Prostate gland (tissue), 2 donors: Measurements from ENCODE around the gene OR52W1. TPM values are rescaled to one million over a fixed set of nuclear protein-coding genes. Genes with fewer than 3 reads are reported as not detected.

Source experiments
- DNase-seq: peaks from one replicate; pipeline ENCODE4 v3.0.0-alpha.2; 2019; ENCODE audit warnings: low spot score
- H3K27ac ChIP-seq, 2 donors: fragments of 200-600 bp; sonication (generic); 2 replicates each; pipeline ENCODE4 v1.5.1; 2017 to 2019
- H3K27me3 ChIP-seq: fragments of 200-600 bp; sonication (generic); replicated peaks from 2 replicates; pipeline ENCODE4 v1.5.1; 2019; ENCODE audit not compliant: insufficient read depth
- H3K36me3 ChIP-seq, 2 donors: fragments of 200-600 bp; sonication (generic); 1 replicate in 1 of 2; 2 replicates in 1 of 2; pipeline versions ENCODE4 v1.5.1 to v1.8.1; 2017 to 2019
- H3K4me1 ChIP-seq: fragments of 200-600 bp; sonication (generic); replicated peaks from 2 replicates; pipeline ENCODE4 v1.5.1; 2019
- H3K4me3 ChIP-seq, 2 donors: fragments of 200-600 bp; sonication (generic); 2 replicates each; pipeline ENCODE4 v1.5.1; 2017 to 2019
- H3K9me3 ChIP-seq: fragments of 200-600 bp; sonication (generic); 2 replicates; pipeline ENCODE4 v1.5.1; 2017
- CTCF ChIP-seq, 4 experiments: fragments of 200-600 bp in 2 of 4; fragments of 450-650 bp in 2 of 4; sonication (generic) in 2 of 4; IDR thresholded peaks; 1 replicate in 3 of 4; 2 replicates in 1 of 4; pipeline ENCODE4 v1.5.1; 2016 to 2019; ENCODE audit warnings: antibody characterized with exemption in 4 of 4, mild to moderate bottlenecking in 2 of 4, moderate library complexity in 2 of 4
- POLR2A ChIP-seq: fragments of 450-650 bp; IDR thresholded peaks from one replicate; pipeline ENCODE4 v1.6.1; 2016; ENCODE audit warnings: antibody characterized with exemption, mild to moderate bottlenecking
- POLR2AphosphoS5 ChIP-seq: sonication (generic); formaldehyde crosslinking; IDR thresholded peaks from one replicate; pipeline ENCODE4 v1.6.1; 2017; ENCODE audit warnings: antibody characterized with exemption
- WGBS: methylation state at CpG from one replicate; pipeline ENCODE4 v1.1.5; 2018; 5-methylcytosine and 5-hydroxymethylcytosine counted together
- intact Hi-C: fragments of 100-400 bp; cut with DNase I; formaldehyde crosslinking; loops from one replicate; pipeline ENCODE4 v1.14.2; 2022
- total RNA-seq, 2 donors: library from RNA; depleted of rRNA; stranded (reverse); fragments of >200 nt; gene quantifications; one replicate each; pipeline ENCODE4 v1.1.0, GENCODE V29; 2016

Gene OR52W1
- total RNA-seq, 2 donors from 2014 or later: not detected

DNA sequence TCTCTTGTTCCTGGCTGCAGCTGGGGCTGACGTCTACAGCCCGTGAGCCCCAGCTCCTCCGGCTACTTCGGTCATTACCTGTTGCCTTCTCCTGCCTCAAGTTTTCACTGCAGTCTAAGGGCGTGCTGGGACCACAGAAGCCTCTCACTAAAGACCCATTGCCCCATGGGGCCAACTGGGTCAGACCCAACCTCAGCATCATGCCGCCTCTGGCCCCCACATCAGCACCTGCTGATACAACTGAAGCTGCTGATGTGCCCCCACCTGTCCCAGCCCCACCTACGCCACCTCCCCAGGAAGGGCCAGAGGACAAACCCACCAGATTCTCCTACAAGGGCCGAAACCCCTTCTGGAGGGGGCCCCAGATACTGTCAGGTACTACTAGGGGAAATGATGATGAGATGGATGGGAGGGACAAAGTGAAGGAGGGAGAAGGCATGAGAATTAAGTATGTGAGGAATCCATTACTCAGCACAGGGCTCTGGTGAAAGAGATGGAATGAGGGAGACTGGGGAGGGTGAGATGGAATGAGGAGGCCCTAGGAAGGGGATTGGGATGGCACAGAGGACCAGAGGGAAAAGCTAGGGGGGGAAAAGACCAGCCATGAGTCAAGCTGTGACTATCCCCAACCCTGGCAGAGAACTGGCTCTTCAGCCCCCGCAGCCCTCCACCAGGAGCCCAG, 11.4 kb downstream of the OR52W1 start:
- H3K27me3 ChIP-seq: no peaks in the 10 kb centered on the region
- no peak overlapping the region for H3K4me3 ChIP-seq
- H3K9me3 ChIP-seq: no peaks in the 10 kb centered on the region
- no peaks in the 10 kb centered on the region for H3K36me3 ChIP-seq
- no peak for TF ChIP-seq POLR2AphosphoS5
- TF ChIP-seq POLR2A: no peak
- no peak for TF ChIP-seq CTCF (IDR thresholded peaks at IDR 0.05)
- H3K4me1 ChIP-seq: no peaks in the 10 kb centered on the region
- no peak for DNase-seq
- intact Hi-C loops: no loop called here
- no peak overlapping the region for H3K27ac ChIP-seq
- WGBS: 96% methylated on average over 9 of the region's 9 CpGs

- no peak overlapping the region for H3K4me3 ChIP-seq
- H3K27ac ChIP-seq: no peak overlapping the region
- H3K27me3 ChIP-seq: no peaks in the 10 kb centered on the region
- no peak for DNase-seq
- intact Hi-C loops: no loop called here
- H3K36me3 ChIP-seq: peaks cover 6 to 9% of the 10 kb centered on the region in 2 donors
- no peaks in the 10 kb centered on the region for H3K9me3 ChIP-seq
- no peaks in the 10 kb centered on the region for H3K4me1 ChIP-seq
- no peak for TF ChIP-seq CTCF (IDR thresholded peaks at IDR 0.05)
- TF ChIP-seq POLR2A: no peak
- TF ChIP-seq POLR2AphosphoS5: no peak
- WGBS: 95% methylated on average over 10 of the region's 10 CpGs
Measured at GRCh38 chr11:6214530-6214929, 15.5 kb downstream of the OR52W1 start.

DNA sequence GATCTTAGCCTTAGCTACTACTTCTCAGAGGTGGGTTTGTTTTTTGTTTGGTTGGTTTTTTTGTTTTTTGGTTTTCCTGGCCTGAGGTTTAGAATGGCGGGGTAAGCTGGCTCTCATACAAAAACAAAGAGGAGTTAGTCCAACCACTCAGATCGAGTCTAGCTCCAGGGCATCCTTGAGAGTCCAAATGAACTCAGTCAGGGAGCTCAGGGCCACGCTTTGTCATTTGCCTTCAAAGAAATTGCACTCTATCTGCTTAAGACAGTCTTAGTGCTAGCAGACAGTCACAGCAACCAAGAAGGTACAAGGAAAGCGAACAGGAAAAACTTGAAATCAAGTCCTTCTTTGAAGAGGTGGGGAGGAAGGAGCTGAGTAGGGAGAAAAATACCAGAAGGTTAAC, 17.5 kb downstream of the OR52W1 start:
- TF ChIP-seq POLR2AphosphoS5 (no peak), POLR2A (no peak), CTCF (IDR thresholded peaks at IDR 0.05) (no peak)
- Histone ChIP-seq H3K9me3 (no peaks in the 10 kb centered on the region), H3K27me3 (no peaks in the 10 kb centered on the region), H3K27ac (no peak overlapping the region), H3K4me1 (no peaks in the 10 kb centered on the region), H3K36me3 (peaks cover 6 to 9% of the 10 kb centered on the region in 2 donors), H3K4me3 (no peak overlapping the region)
- intact Hi-C loops: no loop called here
- WGBS: 96% methylated on average over 4 of the region's 4 CpGs
- DNase-seq: no peak

GRCh38 chr11:6217722-6218121, 18.7 kb downstream of the OR52W1 start:
- no peak for DNase-seq
- Histone ChIP-seq H3K27ac (no peak overlapping the region), H3K36me3 (peaks cover 12 to 13% of the 10 kb centered on the region in 2 donors), H3K4me3 (no peak overlapping the region), H3K4me1 (no peaks in the 10 kb centered on the region), H3K27me3 (no peaks in the 10 kb centered on the region), H3K9me3 (no peaks in the 10 kb centered on the region)
- TF ChIP-seq CTCF (IDR thresholded peaks at IDR 0.05) (no peak), POLR2A (no peak), POLR2AphosphoS5 (no peak)
- intact Hi-C loops: no loop called here
- WGBS: 82% methylated on average over 19 of the region's 19 CpGs

DNA sequence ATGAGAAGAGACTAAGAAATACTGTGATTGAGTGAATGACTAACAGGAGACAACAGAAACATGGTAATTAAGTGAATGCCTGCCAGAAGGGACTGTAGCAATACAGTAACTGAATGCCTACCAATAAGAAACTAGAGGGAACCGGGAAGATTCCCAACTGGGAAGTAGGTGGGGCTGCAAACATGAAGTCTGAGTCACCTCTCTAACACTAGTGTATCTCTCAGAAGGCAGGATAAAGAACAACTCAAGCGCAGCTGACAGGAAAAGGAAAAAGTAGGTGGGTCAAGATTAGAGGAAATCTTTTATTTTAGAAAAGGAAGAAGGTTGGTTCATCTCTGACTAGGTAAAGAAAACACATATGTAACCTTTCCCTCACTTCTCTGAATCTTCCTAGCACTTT, 20.3 kb downstream of the OR52W1 start:
- whole genome bisulfite sequencing: 76% methylated on average over 2 of the region's 2 CpGs
- H3K27ac ChIP-seq: no peak overlapping the region
- no peaks in the 10 kb centered on the region for H3K4me1 ChIP-seq
- H3K9me3 ChIP-seq: no peaks in the 10 kb centered on the region
- TF ChIP-seq POLR2AphosphoS5: no peak
- no peak for TF ChIP-seq POLR2A
- no peak for TF ChIP-seq CTCF (IDR thresholded peaks at IDR 0.05)
- peaks cover 12 to 16% of the 10 kb centered on the region in 2 donors for H3K36me3 ChIP-seq
- H3K27me3 ChIP-seq: no peaks in the 10 kb centered on the region
- DNase-seq: no peak
- H3K4me3 ChIP-seq: no peak overlapping the region
- intact Hi-C loops: no loop called here
